Renal pelvis (tissue), 12 donors: Measurements from ENCODE around the gene GNAI2. TPM values are rescaled to one million over a fixed set of nuclear protein-coding genes. Genes with fewer than 3 reads are reported as not detected.

ENCODE experiments used
- DNase-seq: peaks from one replicate; pipeline ENCODE4 v3.0.0-alpha.2; 2013
- long read RNA-seq, 16 experiments: transcript quantifications; one replicate each; lab custom pipeline, GENCODE V29; 2026
- polyA plus RNA-seq, 3 donors: library from polyadenylated mRNA; unstranded; fragments of 120-200 nt; gene quantifications; one replicate each; pipeline ENCODE4 v1.2.1, GENCODE V29; 2013; ENCODE audit not compliant: insufficient read length in 3 of 3

The GNAI2 gene
- polyA plus RNA-seq = 100 to 1,000 TPM; 191 to 239 (median 193) TPM
- long read RNA-seq, donor 1, transcript GNAI2-202 (9 exons, 2,464 nt) = major isoform, 41 of 59 reads
- long read RNA-seq, donor 1, partial matches to known transcripts = 16 of 59 reads
- long read RNA-seq, donor 1, other reads (novel, unspliced or antisense) = 0 of 59 reads
- long read RNA-seq, donor 2, transcript GNAI2-202 (9 exons, 2,464 nt) = major isoform, 66 of 157 reads
- long read RNA-seq, donor 2, partial matches to known transcripts = 88 of 157 reads
- long read RNA-seq, donor 2, other reads (novel, unspliced or antisense) = 0 of 157 reads
- long read RNA-seq, donor 3, transcript GNAI2-202 (9 exons, 2,464 nt) = major isoform, 49 of 70 reads
- long read RNA-seq, donor 3, partial matches to known transcripts = 20 of 70 reads
- long read RNA-seq, donor 3, other reads (novel, unspliced or antisense) = 0 of 70 reads
- long read RNA-seq, donor 4, transcript GNAI2-202 (9 exons, 2,464 nt) = major isoform, 63 of 97 reads
- long read RNA-seq, donor 4, partial matches to known transcripts = 30 of 97 reads
- long read RNA-seq, donor 4, other reads (novel, unspliced or antisense) = 0 of 97 reads
- long read RNA-seq, donor 5, transcript GNAI2-202 (9 exons, 2,464 nt) = major isoform, 35 of 35 reads
- long read RNA-seq, donor 5, partial matches to known transcripts = 0 of 35 reads
- long read RNA-seq, donor 5, other reads (novel, unspliced or antisense) = 0 of 35 reads
- long read RNA-seq, donor 6, transcript GNAI2-202 (9 exons, 2,464 nt) = major isoform, 32 of 90 reads
- long read RNA-seq, donor 6, partial matches to known transcripts = 56 of 90 reads
- long read RNA-seq, donor 6, other reads (novel, unspliced or antisense) = 0 of 90 reads
- long read RNA-seq, donor 7, transcript GNAI2-202 (9 exons, 2,464 nt) = major isoform, 51 of 52 reads
- long read RNA-seq, donor 7, partial matches to known transcripts = 0 of 52 reads
- long read RNA-seq, donor 7, other reads (novel, unspliced or antisense) = 0 of 52 reads
- long read RNA-seq, donor 8, transcript GNAI2-202 (9 exons, 2,464 nt) = major isoform, 35 of 48 reads
- long read RNA-seq, donor 8, partial matches to known transcripts = 10 of 48 reads
- long read RNA-seq, donor 8, other reads (novel, unspliced or antisense) = 0 of 48 reads
- long read RNA-seq, donor 9, transcript GNAI2-202 (9 exons, 2,464 nt) = major isoform, 79 of 136 reads
- long read RNA-seq, donor 9, transcript GNAI2-210 (7 exons, 2,445 nt) = minor isoform, 5 of 136 reads
- long read RNA-seq, donor 9, partial matches to known transcripts = 51 of 136 reads
- long read RNA-seq, donor 9, other reads (novel, unspliced or antisense) = 0 of 136 reads
- long read RNA-seq, donor 10, transcript GNAI2-202 (9 exons, 2,464 nt) = major isoform, 51 of 107 reads
- long read RNA-seq, donor 10, partial matches to known transcripts = 53 of 107 reads
- long read RNA-seq, donor 10, other reads (novel, unspliced or antisense) = 0 of 107 reads
- long read RNA-seq, donor 11, transcript GNAI2-202 (9 exons, 2,464 nt) = major isoform, 25 of 33 reads
- long read RNA-seq, donor 11, partial matches to known transcripts = 5 of 33 reads
- long read RNA-seq, donor 11, other reads (novel, unspliced or antisense) = 0 of 33 reads
- long read RNA-seq, donor 12, transcript GNAI2-202 (9 exons, 2,464 nt) = major isoform, 61 of 135 reads
- long read RNA-seq, donor 12, transcript GNAI2-210 (7 exons, 2,445 nt) = minor isoform, 5 of 135 reads
- long read RNA-seq, donor 12, partial matches to known transcripts = 68 of 135 reads
- long read RNA-seq, donor 12, other reads (novel, unspliced or antisense) = 0 of 135 reads
- long read RNA-seq, donor 13, transcript GNAI2-202 (9 exons, 2,464 nt) = major isoform, 18 of 26 reads
- long read RNA-seq, donor 13, partial matches to known transcripts = 5 of 26 reads
- long read RNA-seq, donor 13, other reads (novel, unspliced or antisense) = 0 of 26 reads
- long read RNA-seq, donor 14 = 0 reads
- long read RNA-seq, donor 15, transcript GNAI2-202 (9 exons, 2,464 nt) = major isoform, 65 of 151 reads
- long read RNA-seq, donor 15, transcript GNAI2-210 (7 exons, 2,445 nt) = minor isoform, 12 of 151 reads
- long read RNA-seq, donor 15, partial matches to known transcripts = 74 of 151 reads
- long read RNA-seq, donor 15, other reads (novel, unspliced or antisense) = 0 of 151 reads
- long read RNA-seq, donor 16, transcript GNAI2-202 (9 exons, 2,464 nt) = major isoform, 68 of 93 reads
- long read RNA-seq, donor 16, partial matches to known transcripts = 23 of 93 reads
- long read RNA-seq, donor 16, other reads (novel, unspliced or antisense) = 0 of 93 reads

GRCh38 chr3:50235716-50236483, at the start of gene GNAI2:
GNAI2 (plus strand) TSS chr3:50236204; CDS start chr3:50236336, 132 bp downstream.
- DNase-seq = peak; percentile 99

DNA sequence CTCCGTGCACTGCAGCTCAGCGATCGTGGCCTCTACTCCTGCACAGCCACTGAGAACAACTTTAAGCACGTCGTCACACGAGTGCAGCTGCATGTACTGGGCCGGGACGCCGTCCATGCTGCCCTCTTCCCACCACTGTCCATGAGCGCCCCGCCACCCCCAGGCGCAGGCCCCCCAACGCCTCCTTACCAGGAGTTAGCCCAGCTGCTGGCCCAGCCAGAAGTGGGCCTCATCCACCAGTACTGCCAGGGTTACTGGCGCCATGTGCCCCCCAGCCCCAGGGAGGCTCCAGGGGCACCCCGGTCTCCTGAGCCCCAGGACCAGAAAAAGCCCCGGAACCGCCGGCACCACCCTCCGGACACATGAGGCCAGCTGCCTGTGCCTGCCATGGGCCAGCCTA, 48.3 kb upstream of the GNAI2 start:
- no peak for DNase-seq

- DNase-seq = peak; percentile 83
Observed at GRCh38 chr3:50189274-50189673, 46.7 kb upstream of the GNAI2 start.

- no peak for DNase-seq
Observed at GRCh38 chr3:50189989-50190388, 46.0 kb upstream of the GNAI2 start.

DNA sequence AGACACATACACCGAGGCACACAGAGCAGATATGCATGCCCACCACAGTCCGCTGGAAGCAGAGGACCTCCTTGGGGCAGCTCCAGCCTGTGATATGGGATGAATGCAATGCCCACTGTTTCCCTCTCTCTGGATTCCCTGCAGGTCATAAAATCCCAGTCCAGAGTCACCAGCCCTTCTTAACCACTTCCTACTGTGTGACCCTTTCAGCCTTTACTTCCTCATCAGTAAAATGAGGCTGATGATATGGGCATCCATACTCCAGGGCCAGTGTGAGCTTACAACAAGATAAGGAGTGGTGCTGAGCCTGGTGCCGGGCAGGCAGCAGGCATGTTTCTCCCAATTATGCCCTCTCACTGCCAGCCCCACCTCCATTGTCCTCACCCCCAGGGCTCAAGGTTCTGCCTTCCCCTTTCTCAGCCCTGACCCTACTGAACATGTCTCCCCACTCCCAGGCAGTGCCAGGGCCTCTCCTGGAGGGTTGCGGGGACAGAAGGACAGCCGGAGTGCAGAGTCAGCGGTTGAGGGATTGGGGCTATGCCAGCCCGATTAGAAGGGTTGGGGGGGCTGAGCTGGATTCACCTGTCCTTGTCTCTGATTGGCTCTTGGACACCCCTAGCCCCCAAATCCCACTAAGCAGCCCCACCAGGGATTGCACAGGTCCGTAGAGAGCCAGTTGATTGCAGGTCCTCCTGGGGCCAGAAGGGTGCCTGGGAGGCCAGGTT, 44.9 kb upstream of the GNAI2 start, which contains the start of gene GNAT1:
Gene GNAT1, plus strand, starts transcription at position 675 of the 725 bp plus-strand sequence. CDS start 116 bp downstream, outside the sequence.
- DNase-seq = no peak

DNA sequence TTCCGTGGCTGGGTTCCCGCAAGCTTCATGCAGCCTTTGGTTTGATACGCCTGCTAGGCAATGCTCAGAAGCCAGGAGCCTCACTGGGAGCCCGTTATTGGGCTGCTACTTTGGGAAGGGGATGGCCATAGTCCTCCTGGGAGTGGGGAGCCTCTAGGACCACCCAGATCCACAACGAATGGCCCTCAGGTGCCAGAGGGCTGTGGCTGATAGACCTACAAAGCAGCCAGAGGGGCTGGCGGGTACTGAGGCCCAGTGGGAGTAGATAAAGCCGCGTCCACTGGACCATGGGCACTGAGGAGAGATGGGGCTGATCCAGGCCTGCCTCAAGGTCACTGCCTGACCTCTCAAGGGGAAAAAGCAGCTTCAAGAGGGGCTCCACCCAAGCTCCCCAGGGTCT, 43.9 kb upstream of the GNAI2 start:
- no peak for DNase-seq

DNA sequence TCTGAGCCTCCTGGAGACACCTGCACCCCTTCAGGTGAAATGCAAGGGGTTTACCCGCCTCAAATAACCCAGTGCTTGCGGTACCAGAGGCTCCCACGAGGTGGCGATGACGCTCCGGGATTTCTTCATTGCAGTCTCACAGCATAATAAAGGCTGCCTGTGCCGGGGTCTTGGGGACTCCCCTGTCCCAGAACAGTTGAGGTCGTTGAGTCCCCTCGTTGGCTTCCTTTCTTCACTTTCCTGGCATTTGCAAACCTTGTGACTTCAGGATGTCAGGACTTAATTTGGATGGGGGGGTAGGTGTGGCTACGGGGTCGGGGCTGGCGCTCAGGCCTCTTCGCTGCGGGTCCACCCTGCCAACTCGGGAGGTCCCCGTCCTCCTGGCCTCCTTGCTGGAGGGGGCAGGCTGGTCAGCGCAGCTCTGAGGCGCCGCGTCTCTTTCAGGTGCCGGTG, 43.3 kb upstream of the GNAI2 start:
- DNase-seq = peak; percentile 69

DNA sequence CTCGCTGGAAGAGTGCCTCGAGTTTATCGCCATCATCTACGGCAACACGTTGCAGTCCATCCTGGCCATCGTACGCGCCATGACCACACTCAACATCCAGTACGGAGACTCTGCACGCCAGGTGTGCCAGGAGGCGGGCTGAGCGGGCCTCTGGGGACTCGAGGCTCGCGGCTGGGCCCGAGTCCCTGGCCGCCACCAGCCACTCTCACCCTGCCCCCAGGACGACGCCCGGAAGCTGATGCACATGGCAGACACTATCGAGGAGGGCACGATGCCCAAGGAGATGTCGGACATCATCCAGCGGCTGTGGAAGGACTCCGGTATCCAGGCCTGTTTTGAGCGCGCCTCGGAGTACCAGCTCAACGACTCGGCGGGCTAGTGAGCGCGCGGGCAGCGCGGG, 42.7 kb upstream of the GNAI2 start:
- DNase-seq = no peak

DNA sequence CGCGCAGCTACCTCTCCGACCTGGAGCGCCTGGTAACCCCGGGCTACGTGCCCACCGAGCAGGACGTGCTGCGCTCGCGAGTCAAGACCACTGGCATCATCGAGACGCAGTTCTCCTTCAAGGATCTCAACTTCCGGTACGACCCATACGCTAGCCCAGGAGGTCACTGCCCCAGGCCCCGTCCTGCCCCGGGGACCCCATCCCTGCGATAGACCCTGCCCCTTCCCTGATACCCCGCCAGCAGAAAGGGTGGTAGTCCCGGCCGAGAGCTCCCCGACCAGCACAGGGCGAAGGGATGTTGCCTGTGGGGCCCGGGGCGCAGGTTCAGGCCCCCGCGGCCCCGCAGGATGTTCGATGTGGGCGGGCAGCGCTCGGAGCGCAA, 42.3 kb upstream of the GNAI2 start:
- no peak for DNase-seq

GRCh38 chr3:50194128-50194902, 41.7 kb upstream of the GNAI2 start:
- peak; percentile 64 for DNase-seq

GRCh38 chr3:50194903-50195500, 41.0 kb upstream of the GNAI2 start:
- DNase-seq = no peak

GRCh38 chr3:50195501-50196252, 40.3 kb upstream of the GNAI2 start:
- DNase-seq = no peak

GRCh38 chr3:50196253-50196801, 39.7 kb upstream of the GNAI2 start:
- DNase-seq = no peak

DNA sequence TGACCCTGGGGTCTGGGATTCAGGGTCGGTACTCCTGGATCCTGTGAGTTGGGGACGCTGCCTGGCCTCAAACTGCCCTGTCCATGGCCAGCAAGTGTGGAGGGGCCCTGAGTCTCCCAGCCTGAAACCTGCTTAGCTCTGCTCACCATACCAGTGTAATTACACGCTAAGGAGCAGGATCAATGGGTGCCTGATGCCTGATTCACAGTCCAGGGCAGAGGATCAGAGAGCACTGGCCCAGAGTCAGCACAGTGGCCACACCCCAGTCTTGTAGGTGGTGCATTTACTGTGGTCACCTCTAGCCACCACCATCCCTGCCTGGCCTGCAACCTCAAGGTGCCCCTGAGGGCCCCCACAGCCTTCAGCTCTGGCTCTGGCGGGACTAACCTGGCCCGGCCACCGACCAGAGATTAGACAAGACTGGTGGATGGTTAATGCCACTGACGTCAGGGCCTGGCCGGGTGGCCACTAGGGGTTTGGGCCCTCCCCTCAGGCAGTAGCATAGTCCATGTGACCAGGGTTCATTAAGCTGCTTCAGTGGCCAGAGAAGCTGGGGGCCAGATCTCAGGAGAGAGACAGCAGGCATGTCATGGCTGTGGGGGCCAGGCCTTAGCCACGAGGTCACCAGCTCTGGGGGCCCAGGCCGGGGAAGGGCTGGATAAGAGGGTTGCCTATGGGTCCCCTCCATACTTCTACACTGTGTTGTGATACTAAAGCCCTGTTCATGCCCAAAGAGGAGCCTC, 34.3 kb upstream of the GNAI2 start:
- DNase-seq = no peak
